Lung microvascular endothelial cell (primary cell): ENCODE results near the gene BRDT. TPM values are rescaled to one million over a fixed set of nuclear protein-coding genes. Genes with fewer than 3 reads are reported as not detected.

Experiments used
- DNase-seq, 2 donors: peaks; one replicate each; pipeline versions ENCODE4 v3.0.0 to v3.0.0-alpha.2; 2010; ENCODE audit warnings: low read depth in 2 of 2
- total RNA-seq: library from RNA; depleted of rRNA; stranded (reverse); fragments of >200 nt; gene quantifications from 2 replicates; pipeline ENCODE4 v1.2.1, GENCODE V29; 2014

The BRDT gene
- not detected in 2 replicates for total RNA-seq

DNA sequence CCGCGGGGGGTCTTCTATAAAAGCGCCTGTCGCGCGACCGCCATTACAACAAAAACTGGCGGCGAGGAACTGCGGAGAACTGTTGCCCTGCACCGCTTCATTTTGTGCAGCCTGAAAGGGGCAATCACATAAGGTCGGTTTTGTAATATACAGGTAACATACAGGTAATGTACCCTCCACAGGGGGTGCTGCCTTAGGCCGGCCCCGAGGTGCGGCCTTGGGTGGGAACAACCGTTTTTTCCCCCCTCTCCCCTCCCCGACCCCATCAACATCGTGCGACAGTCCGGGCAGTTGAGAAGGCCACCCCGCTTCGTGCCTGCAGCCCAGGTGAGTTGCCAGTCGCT is at the start of gene BRDT:
Gene BRDT, plus strand, starts transcription at position 46 of the 344 bp plus-strand sequence. CDS start 13,354 bp downstream, outside the sequence.
- DNase-seq, result no peak

DNA sequence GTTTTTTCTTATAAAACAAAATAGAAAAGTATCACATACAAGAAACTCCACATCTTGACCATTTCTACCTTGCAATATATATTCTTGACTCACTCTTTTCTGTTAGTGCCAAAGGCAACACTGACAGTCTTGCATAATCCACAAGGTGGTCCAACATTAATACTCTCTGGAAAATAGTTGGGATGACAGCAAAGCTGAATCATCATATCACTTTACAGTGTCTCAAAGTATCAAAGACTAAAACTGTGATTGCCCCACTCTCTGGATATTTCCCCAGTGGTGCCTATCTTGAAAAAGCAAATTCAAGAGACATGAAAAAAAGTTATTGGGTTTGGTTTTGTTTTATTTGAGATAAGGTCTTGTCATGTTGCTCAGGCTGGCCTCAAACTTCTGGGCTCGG is 48.6 kb upstream of the BRDT start:
- peak in 1 of 2 donors; percentile 48 for DNase-seq

DNA sequence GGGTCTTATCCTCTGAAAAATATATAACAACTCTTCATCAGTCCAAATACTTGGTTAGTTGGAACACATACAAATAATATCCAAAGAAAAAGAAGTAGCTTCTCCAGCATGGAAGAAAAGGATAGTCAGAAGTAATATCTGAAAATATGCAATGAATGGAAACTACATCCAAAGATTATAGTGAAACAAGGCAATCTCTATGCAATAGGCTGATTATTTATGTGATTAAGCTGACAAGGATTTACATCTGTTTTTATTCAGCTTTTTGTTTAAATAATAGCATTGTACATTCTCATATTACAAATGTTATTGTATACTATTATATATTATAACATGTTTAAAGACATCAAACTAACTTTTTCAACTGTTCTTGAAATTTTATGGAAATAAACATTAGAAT is 48.0 kb upstream of the BRDT start:
- no peak for DNase-seq

DNA sequence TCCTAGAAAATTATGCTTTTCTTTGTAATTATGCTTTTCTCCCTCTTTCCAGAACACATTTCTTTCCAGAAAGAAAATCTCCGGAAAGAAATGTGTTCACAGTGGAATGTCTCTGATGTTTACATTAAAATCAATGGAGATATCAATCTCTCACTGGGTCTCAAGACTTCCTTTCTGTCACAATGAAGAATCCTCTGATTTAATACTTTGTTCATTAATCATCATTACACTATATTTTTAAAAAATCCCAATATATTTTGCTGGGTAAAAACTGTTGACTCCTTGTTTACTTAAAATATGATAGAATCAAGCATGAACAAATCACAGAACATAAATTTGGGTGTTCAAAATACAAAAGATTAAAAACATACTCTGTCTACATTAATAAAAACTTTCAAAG is 36.9 kb upstream of the BRDT start:
- peak in 1 of 2 donors; percentile 48 for DNase-seq

DNA sequence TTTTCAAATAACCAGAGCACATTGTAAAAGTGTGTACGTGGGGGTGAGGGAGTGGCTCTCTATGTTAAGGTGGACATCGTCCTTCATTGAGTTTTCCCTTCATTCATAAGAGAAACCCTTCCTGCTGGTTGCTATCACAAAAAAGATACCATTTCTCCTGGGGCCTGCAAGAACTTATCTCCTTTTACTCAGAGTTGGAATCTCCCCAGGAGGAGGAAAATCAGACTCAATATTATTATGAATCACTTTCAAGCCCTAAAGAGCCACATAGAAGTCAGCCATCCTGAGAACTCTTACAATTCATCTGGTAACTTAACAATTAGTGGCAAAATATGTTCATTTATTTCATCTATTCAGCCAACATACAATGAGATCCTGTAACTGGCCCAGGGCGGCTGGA is 36.2 kb upstream of the BRDT start:
- DNase-seq, result peak in 1 of 2 donors; percentile 43

DNA sequence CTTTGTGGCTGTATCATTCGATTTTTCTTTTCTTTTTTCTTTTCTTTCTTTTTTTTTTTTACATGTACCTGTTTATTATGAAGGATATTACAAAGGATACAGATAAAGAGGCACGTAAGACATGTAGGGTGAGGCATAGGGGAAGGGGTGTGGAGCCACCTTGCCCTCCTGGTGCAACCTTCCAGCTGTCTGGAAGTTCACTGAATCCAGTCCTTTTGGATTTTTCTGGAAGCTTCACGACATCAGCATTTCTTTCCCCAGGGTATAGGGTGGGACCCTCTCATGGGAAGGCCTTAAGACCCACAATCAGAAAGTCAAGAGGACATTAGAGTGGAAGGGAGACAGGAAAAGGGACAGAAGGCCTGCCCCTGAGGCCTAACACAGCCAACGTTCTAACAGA is 33.2 kb upstream of the BRDT start:
- DNase-seq, result no peak

DNA sequence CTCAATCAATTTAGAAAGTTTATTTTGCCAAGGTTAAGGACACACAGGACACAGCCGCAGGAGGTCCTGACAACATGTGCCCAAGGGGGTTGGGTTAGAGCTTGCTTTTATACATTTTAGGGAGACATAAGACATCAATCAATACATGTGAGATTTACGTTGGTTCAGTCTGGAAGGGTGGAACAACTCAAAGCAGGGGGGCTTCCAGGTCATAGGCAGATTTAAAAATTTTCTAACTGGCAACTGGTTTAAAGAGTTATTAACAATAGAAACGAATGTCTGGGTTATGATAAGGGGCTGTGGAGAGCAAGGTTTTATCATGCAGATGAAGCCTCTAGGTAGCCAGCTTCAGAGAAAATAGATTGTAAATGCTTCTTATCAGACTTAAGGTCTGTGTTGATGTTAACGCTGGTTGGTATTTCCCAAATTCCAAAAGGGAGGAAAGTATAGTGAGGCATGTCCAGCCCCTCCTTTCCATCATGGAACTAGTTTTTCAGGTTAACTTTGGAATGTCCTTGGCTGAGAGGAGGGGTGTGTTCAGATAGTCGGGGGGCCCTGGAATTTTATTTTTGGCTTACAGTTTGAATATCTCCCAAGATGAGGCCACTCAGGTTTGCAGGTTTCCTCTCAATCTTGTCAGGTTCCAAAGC is 32.3 kb upstream of the BRDT start:
- no peak for DNase-seq

DNA sequence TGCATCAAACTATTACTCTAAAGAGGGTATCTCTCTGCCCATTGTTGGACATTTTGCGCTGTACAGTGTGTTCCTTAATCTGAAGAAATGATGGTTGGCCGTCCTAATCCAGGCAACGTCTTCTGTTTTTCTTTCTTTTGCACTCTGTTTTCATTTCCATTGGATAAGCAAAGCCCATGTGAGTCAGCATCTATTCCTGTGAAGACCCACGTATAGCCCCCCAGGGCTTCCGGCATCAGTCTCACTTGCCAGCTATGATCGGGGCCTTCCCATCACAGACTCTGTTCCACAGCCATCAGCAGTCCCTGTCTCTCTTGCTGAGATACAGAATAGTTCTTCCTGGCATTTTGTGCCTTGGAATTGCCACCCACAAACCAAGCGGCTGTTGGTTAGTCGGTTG is 29.2 kb upstream of the BRDT start:
- DNase-seq, result no peak

DNA sequence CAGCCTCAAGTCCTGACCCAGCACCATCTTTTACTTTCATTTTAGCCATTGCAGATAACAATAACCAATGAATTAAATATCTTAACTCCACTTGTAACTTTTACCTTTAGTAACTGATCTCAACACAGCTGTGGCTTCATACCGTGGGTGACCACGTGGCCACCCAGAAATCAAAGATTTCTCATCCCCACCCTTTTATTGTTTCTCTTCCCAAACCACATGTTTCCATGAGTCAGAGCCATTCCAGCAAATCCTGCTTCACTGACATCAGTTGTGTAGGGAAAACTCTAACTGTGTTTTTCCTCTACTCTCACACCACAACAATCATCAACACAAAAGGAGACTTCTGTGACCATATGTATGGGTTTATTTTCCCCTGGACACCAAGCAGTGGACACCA is 25.1 kb upstream of the BRDT start:
- peak; percentile 59 to 76 for DNase-seq

DNA sequence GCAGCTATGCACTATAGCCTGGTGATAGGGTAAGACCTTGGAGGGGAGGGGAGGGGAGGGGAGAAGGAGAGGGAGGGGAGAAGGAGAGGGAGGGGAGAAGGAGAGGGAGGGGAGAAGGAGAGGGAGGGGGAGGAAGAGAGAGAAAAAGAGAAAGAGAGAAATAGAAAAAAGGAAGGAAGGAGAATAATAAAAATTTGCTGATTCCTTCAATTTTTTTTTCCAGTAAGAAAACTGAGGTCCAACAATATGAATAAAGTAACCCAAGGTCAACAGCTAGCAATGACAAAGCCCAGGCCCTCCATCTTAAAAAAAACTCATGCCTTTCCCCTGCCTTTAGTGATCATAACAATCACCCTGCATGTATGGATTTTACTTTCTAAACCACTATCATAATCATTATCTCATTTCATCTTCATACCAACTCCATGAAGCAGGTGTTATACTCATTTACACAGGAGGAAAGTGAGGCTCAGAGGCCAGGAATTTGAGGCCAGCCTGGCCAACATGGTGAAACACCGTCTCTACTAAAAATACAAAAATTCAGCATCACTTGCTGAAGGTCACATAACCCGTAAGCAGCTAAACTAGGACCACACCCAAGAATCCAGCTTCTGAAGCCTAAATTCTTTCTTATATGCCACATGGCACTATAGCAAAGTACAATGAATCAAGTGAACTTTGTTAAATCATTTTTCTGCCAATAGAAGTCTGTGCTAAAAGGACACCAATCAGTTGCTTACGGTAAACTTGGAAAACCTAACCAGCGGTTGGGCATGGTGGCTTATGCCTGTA is 23.4 kb upstream of the BRDT start:
- DNase-seq, result no peak

DNA sequence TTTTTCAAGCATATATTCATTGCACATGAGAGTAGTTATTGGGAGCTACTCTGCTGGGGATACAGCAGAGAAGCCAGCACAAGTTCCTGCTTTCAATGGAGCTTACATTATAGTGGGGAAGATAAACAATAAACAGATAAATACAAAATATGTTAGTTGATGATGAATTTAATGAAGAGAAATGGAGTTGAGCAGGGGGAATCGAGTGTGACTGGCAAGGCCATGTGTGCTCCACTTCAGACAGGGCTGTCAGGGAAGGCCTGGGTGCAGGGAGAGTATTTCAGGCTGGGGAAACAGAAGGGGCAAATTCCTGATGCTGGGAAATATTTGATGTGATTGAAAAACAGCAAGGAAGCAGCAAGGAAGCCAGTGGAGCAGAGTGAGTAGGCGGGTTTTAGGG is 21.2 kb upstream of the BRDT start:
- DNase-seq, result no peak

DNA sequence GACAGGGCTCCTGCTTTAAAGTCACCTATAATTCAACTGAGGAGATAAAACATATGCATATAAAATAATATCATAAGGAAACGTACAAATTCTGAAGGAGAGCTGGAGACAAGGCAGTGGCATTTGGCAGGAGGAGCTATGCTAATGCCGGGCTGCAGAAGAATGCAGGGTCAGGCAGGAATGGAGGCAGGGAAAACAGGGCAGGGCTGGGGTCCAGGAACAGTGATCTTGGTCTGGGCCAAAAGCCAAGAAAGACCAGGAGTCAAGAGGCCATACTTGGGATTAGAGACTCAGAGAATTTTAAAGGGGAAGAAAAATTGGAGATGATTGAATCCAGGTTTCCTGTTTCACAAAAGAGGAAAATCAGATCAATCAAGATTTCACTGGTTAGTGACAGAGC is 20.0 kb upstream of the BRDT start:
- peak in 1 of 2 donors; percentile 44 for DNase-seq

DNA sequence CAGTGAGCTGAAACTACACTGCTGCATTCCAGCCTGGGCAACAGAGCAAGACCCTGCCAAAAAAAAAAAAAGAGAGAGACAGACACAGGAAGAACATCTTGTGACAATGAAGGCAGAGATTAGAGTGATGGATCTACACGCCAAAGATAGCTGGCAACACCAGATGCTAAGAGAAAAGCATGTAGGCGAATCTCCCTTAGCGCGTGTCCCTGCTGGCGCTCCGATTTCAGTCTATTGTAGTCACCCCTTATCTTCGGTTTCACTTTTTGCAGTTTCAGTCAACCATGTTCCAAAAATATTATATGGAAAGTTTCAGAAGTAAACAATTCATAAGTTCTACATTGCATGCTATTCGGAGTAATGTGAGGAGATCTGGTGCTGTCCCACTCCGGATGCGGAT is 11.6 kb upstream of the BRDT start:
- DNase-seq, result no peak

DNA sequence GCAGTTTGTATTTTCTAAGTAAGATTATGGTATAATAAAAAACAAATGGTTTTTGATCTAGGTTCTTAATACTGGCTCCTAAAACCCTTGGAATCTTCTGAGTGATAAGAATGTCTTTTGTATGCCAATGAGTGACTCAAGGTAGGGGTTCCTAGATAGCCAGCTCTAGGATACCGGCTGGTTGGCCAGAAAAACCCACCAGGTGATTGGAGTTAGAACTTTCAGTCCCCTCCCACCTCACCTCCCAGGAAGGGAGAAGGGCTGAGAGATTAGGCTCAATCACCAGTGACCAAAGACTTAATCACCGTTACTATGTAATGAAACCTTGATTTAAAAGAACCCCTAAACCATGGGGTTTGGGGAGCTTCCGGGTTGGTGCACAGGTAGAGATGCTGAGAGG is 8.7 kb upstream of the BRDT start:
- DNase-seq, result no peak

DNA sequence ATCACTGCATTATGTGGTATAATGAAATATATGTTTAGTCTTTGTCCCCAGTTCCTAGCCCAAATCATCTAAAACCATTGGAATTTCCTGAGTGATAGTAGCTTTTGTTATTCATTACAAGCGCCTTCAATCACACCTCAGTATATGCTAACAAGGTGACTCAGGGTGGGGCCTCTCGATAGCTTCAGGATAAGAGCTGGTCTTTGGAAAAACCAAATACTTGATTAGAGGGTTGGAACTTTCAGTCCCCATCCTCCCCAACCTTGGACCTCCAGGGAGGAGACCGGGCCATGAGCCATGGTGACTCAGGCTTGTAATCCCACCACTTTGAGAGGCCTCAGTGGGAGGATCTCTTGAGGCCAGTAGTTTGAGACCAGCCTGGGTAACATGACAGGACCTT is 5.1 kb upstream of the BRDT start:
- no peak for DNase-seq

DNA sequence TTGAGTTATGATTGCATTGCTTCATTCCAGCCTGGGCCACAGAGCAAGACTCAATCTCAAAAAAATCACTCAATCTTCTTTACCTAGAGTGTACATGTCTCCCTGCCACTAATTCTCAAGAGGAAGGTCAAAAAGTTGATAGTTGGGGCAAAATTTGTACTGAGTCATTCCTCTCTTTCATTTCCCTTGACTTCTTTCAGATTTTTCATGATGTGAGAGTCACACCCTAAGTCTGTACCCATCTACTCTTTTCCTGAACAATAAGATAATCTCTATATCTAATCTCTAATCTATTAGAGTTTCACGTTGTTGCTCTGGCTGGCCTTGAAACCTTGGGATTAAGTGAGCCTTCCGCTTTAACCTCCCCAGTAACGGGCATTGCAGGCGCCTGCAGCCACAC is 1.1 kb upstream of the BRDT start:
- no peak for DNase-seq

DNA sequence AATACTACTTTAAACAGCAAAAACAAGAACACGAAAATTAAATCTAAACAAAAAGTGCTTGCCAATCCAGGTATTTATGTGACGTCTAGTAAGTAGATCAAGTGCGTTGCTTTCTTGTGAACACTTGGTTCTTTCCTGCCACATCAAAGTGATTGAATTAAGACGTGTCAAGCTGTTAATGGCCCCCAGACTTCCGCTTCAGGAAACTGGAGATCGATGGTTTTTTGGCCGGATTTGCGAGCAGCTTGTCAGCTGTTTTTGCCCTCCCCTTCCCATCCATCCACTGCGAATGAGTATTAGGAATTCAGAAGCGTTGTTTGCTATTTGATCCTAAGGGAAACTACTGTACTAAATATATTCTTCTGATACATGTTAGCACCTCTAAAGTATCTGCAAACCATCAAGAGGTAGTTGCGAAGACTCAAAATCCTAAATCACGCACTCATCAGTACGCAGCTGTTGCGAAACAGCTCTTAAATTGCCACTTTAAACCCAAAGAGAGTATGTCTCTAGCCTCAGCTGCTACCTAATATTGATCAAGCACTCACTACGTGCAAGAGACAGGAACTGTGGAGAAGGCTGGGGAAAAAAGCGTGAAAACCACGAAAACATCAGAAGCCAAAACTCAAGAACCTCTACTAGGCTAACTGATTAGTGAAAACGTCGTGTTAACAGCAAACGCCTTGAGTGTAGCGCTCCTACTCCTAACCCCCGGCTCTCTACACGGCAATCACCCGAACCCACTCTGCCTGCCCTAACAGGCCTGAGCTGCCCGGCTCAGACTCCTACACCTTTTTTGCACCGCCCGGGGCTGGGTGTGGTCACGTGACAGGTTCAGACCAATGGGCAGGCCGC is 473 bp upstream of the BRDT start:
- no peak for DNase-seq

DNA sequence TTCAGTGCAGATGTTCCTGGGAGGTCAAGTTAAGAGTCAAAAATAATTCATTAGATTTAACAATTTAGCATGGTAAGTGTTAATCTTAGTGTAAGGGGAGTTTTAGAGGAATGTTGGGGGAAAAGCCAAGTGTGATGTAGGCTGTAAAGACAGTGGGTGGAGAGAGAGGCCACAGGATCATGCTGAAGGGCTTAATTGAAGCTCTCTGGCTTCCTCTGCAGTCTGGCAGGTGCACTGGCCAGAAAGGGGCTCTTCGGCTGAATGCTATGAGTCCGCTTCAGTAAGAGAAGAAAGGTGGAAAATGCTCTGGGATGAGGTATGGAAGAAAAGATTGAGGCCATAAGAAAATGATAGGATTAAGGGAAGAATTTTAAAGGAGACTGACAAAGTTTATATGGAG is 3.0 kb downstream of the BRDT start:
- no peak for DNase-seq

DNA sequence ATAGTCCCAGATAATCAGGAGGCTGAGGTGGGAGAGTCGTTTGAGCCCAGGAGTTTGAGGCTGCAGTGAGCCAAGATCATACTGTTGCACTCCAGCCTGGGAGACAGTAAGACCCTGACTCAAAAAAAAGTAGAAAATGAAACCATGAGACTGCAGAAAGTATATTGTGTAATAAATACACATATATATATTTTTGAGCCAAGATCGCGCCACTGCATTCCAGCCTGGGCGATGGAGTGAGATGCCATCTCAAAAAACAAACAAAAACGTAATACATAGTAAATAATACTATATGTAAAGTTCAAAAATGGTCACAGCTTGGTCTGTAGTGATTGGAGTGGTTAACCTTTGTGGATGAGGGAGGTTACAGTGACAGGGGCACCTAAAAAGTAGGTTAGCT is 9.7 kb downstream of the BRDT start:
- DNase-seq, result no peak

DNA sequence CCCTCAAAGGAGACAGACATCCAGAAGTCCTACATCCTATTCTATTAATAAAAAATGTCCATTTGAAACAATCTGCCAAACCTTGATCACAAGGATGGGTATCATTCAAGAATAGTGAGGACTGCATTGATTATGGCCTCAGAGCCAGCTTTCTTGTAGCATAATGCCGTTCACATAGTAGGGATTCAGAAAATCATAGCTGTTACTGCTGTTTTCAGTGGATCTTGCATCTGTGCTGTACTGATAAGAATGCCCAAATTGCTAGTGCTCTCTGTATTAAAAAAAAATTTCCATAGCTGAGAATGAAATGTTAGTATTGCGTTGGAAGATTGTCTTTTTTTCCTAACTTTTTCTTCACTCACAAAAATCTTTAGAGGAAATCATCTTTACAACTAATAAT is 19.1 kb downstream of the BRDT start:
- DNase-seq, result no peak

DNA sequence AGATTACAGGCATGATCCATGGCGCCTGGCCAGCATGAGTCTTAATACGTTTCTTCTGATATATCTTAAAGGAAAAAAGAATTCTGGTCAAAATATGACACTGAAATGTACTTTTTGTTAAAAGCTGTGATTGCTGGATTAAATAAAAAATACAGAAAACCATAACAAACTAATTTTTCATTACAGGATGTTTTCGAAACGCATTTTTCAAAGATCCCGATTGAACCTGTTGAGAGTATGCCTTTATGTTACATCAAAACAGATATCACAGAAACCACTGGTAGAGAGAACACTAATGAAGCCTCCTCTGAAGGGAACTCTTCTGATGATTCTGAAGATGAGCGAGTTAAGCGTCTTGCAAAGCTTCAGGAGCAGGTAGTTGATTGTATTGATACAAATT is 30.2 kb downstream of the BRDT start:
- no peak for DNase-seq

DNA sequence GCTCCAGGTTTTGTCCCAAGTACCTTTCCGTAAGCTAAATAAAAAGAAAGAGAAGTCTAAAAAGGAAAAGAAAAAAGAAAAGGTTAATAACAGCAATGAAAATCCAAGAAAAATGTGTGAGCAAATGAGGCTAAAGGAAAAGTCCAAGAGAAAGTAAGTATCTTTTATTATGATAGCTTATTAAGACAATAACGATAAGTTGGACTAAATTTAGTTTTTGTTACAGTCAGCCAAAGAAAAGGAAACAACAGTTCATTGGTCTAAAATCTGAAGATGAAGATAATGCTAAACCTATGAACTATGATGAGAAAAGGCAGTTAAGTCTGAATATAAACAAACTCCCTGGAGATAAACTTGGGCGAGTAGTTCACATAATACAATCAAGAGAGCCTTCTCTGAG is 31.5 kb downstream of the BRDT start:
- DNase-seq, result no peak
